Fibroblast of skin of left biceps (primary cell): ENCODE results near the gene MGA.

Experiments used
- DNase-seq, 2 experiments: peaks; one replicate each; pipeline ENCODE4 v3.0.0-alpha.2; 2013; ENCODE audit warnings: low read depth in 2 of 2

Gene MGA

DNA sequence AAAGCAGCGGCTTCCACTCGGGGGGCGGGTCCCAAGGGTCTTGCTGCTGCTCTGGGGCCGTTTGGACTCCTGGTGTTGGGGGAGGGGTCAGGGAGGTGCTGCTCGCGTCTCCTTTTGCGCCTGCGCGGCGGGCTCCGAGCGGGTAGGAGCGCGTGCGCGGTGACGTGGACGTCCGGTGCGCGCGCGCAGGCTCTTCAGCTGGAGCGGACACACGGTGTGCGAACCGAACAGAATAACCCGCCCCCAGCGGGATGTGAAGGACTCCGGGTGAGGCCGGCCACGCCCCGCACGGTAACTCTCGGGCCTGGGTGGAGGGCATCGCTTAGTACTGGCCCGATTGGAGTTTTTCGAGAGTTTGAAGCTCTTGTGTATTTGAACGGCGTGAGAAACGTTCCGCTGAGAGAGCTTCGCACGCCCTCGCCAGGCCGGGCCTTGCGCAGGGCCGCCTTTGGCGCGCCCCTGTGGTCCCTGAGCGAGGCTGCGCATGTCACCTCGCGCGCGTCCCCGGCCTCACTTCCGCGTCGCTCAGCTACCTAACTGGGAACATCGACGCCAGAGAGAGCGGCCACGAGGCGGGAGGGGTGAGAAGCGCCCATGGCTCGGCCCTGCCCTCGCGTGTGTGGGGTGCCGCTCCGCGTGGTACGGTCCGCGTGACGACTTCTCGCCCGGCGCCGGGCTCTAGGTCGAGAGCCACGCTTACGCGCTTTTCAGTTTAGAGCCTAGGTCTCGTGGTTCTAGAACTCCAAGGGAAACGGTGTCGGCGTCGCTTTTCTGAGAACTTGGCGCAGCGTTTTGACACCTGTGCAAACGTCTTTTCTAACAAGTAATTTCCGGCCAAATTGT is at the start of gene MGA:
MGA (plus strand) TSS at position 171 of the 843 bp plus-strand sequence.
- DNase-seq, result peak; percentile 86 to 87

DNA sequence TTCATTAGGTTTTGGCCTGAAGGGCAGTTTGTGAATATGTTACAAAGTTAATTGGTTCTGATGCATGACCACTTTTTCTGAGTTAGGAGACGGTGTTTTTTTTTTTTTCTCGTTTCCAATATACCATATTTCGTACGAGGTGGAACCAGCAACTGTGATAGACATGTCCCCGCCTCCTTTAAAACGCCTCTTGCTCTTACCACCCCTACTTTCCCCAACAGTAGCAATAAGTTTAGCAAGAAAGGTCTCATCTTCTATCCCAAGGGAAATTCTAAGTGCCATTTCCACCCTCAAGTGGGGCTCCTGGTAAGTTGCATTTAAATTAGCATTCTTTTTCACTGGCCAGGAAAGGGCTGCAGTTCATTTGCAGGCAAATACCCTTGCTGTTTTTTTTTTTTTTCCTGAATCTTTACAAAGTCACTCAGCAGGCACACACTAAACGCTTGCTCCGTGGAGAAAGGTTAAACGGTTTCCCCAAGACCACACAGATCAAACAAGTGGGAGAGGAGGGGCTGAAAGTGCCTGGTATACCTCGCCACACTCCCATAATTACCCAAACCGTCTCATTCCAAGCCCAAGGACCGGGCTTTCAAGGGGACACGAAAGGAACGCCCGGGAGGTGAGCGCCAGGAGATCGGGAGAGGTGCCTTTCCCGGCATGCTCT is 39.5 kb upstream of the MGA start:
- no peak for DNase-seq

DNA sequence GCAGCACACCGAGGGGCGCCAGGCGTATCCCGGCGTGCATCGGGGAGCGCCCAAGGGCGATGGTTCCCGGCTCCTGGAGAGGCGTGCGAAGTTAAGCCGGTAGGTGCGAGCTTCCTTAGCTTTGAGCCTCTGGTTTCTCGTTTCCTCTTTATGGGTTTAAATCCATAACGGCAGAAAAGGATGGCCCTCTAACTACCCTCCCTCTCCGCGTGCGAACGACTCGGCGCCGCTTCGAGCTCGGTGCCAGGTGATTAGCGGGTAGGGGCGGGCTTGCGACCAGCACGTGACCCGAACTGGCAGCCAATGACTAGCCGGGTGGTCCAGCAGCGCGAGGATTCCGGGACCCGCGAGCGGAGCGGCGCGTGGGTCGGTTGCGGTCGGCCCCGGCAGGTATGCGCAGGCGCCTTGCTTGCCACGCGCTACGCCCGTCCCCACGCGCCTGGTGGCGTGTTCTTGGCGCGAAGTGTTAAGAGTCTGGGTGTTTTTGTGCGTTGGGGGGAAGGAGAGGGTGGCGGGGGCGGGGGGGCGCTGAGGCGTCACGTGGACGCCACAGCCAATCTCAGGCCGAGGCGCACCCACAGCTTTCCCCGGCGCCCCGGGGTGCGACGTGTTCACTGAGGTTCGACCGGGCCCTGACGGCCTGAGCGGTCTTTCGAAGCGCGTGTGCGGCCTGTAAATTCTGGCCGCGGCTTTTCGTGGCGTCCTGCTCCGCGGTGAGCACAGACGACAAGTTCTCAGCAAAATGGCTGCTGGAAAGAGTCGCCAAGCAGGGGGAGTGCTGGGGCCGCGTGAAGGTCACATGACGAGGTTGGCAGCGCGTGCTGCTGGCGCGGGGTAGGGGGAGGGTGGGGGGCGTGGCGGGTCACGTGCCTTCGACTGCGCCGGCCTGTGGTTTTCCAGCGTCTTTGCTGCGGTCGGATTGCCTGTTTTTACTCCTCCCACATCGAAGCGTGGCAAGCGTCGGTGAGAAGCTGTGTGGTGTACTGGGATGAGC is 38.7 kb upstream of the MGA start:
- DNase-seq, result peak; percentile 51 to 60

DNA sequence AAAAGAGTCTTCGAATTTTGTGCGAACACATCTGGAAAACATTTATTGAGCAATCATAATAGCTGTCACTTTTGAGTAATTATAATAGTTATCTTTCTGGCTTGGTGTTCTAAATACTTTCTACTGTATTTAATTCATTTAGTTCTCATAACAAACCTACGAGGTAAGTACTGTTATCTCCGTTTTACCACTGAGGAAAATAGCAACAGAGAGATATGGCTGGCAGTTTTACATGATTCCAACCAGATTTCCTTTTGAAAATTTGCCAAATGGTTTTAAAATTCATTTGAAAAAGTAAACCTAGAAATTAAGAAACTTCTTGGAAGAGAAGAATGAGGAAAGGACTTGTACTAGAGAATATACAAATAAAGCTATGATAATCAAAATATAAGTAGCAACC is 37.3 kb upstream of the MGA start:
- no peak for DNase-seq

DNA sequence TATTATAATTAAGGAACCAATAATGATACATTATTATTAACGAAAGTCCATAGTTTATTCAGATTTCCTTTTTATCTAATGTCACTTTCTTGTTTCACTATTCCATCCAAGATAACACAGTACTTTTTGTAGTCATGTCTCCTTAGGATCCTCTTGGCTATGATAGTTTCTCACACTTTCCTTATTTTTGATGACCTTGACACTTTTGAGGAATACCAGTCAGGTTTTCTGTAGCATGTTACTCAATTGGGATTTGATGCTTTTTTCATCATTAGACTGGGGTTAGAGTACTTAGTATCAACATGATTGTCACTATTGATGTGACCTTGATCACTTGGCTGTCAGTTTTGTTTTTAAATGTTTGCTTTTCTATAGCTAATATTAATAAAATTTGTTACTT is 33.0 kb upstream of the MGA start:
- DNase-seq, result no peak

DNA sequence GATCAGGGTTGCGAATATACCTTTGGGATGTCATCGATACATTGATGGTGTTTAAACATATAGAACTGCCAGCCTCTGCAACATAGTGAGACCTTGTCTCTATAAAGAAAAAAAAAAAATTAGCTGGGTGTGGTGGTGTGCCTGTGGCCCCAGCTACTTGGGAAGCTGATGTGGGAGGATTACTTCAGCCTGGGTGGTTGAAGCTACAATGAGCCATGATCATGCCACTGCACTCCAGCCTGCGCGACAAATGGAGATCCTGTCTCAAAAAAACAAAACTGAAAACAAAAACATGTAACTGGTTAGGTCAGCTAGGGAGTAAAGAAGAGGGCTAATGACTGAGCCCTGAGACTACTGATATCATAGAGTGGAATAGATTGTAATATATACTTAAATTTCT is 30.7 kb upstream of the MGA start:
- DNase-seq, result no peak

DNA sequence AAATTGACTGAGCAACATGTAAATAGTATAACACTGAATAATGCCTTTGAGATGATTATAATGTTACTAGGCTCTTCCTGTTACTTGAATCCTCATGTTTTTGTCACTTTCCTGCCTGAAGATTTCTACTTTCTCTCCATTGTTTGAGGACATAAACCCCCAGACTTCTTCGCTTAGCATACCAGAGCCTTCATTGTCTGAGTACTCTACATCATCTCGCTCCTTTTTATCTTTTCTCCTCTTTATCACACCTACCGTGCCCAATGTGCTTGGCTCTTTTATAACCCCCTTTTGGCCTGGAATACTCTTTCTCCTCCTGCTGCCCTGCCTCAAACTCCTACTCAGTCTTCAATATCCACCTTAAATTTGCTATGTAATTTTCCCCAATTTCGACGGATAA is 30.3 kb upstream of the MGA start:
- no peak for DNase-seq

DNA sequence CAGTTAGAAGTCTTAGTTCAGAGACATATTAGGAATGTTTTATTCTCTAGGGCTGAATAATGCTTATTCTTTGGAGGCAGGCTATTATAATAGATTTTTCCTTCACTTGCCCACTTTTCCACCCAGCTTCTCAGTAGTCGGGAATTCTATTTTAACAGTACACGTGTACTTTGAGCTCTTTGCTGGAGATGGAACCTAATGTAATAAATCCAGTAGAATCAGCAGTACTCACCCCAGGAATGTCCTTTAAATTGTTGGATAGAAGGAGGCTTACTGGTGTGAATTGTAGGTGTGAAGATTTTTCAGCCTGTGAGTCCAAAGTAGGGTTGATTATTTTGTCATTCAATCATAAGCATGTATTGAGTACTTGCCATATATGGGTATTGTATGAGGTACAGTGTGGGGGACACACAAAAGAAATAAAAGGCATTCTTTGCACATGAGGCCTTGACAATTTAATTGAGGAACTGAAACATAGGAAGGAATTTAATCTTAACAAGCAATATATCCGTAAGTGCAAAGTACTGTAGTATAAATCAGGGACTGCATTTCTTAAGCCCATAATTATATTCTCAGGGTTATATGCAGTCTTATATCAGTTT is 29.5 kb upstream of the MGA start:
- DNase-seq, result no peak

DNA sequence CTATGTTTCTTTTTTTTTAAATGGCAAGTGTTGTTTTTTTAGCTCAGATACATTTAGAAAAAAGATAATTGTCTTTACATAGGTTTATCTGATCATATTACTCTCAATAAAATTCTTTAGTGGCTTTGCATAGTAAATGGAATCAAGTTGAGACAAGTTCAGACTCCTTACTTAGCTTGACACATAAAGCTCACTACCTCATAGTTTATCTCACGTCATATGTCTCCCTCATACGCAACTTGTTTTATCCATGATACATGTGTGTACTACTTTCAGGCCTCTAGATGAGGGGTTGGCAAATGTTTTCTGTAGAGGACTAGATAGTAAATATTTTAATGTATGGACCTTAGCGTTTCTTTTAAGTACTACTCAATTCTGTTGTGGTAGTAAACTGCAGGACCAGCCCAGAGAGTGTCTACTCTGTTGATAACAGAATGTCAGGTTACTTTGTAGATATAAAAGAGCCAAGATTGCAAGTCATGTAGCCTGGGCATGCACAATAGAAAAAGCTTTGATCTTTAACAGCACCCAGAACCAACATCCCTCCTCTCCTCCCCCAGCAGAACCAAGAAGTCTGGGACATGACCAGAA is 28.2 kb upstream of the MGA start:
- no peak for DNase-seq

DNA sequence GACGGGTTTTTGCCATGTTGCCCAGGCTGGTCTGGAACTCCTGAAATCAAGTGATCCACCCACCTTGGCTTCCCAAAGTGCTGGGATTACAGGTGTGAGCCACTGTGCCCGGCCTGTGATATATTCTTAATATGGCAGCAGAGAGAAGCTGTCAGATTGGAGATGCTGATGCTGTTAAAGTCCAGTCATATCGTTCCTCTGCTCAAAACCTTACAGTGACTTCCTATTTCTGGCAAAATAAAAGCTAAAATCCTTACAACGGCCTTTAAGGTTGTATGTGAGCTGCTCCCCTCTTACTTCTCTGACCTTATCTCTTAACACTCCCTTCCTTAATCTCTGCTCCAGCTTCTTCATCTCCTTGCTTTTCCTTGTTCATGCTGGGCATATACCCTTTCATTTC is 26.6 kb upstream of the MGA start:
- no peak for DNase-seq

DNA sequence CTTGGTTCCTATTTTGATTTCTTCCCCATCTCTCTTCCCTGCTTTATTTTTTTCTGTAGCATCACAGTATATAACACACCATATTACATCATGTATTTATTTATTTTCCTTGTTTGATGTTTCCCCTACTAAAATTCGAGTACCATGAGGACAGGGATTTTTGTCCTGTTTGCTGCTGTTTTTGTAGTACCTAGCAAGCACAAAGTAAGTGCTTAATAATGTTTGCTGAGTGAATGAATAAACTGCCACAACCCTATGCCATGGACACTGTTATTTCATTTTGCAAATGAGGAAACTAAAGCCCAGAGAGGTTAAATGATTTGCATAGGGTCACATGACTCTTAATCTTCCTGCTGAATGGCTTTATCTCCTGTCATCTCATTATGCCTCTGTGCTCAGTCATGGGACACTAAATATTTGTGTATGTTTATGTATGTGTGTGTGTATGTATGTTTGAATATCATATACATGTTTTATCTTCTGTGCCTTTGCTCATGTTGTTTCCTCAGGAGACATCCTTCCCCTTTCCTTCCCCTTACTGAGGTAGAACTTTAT is 26.1 kb upstream of the MGA start:
- DNase-seq, result no peak

DNA sequence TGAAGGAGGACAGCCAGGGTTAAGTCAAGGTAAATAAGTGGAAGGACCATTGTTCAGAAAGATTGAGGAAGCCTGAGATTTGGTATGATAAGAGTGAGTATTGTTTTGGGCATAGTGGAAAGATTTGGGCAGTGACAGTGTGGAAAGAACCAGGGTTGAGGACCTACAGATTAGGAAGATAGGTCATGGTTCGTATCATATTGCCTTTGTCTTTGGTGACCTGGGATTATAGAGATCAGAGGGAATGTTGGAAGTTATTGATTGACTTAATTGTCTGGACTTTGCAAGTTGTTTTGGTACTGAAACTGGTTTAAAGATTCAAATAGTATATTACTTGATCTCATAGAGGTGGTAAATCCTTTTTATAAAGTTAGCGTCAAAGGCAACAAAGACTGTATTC is 23.1 kb upstream of the MGA start:
- DNase-seq, result no peak

DNA sequence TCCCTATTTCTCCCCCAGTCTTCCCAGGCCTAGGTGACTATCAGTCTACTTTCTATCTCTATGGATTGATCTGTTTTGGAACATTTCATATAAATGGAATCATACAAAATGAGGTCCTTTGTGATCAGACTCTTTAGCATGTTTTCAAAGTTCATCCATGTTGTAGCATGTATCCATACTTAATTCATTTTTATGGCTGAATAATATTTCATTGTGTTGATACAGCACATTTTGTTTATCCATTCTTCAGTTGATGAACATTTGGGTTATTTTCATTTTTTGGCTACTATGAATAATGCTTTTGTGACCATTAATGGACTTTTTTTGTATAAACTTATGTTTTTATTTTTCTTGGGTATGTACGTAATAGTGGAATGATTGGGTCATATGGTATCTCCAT is 19.2 kb upstream of the MGA start:
- no peak for DNase-seq

DNA sequence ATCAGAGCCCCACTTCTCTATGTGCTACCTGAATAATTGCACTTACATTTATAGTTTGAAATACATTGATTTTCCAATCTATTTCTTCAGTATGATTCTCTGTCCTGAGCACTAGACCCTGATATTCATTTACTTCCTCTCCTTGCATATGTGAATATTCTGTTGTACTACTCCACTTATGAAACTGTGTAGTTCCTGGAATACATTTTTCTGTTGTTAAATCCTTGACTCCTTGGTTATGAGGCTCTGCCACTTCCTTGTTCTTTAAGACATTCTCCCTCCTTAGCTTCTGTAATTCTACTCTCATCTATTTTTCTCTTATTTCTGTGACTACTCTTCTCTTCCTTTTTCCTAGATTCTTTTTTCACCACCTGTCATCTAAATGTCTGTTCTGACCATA is 12.9 kb upstream of the MGA start:
- DNase-seq, result no peak

DNA sequence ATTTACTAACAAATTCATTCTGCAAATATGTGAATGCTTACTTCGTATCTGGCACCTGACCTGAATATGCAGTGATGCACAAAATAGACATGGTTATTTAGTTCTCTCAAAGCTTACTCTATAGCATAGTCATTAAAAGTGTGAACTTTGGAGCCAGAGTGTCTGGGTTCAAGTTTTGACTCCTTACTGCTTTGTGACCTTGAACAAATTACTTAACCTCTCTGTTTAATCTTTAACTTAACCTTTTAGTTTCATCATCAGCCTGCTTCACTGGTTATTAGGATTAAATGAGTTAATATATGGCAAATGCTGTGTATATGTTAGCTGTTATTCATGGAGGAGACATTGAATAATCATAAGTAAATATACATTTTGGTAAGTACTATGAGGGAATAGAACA is 12.1 kb upstream of the MGA start:
- no peak for DNase-seq

DNA sequence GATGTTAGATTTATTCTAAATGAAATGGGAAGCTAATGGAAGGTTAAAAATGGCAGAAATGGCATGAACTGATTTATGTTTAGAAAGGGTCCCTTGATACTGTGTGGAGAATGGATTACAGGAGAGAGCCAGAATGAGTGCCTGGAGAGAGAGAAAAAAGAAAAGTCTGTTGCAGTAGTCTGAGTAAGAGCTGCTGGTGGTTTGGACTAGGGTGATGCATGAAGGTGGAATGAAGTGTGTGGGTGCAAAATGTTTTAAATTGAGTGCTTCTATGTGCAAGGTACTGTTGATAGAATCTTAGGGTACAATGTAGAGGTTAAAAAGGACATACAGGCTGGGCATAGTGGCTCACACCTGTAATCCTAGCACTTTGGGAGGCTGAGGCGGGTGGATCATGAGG is 11.4 kb upstream of the MGA start:
- DNase-seq, result no peak

DNA sequence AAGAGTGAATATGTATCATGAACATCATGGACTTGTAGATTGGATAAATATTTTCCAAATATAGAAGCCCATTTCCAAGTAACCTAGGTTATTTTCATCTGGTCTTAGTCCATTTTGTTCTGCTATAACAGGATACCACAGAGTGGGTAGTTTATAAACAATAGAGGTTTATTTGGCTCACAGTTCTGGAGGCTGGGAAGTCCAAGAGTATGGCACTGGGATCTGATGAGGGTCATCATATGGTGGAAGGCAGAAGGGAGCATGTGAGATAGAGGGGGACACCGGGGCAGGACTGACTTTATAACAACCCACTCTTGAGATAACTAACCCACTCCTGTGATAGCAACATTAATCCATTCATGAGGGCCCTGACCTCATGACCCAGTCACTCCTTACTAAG is 9.4 kb upstream of the MGA start:
- DNase-seq, result no peak

DNA sequence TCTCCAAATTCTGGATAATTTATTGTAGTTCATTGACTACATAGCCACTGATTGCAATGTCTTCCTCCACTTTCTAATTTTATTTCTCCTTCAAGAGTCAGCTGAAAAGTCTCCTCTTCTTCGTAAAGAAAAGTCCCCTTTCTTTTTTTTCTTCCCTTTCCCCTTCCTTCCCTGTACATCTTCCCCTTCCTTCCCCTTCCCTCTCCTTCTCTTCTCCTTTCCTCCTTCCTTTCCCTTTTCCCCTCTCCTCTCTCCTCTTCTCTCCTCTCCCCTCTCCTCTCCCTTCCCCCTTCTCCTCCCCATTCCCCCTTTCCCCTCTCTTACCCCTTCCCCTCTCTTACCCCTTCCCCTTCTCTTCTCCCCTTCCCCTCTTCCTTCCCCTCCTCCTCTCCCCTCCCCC is 8.8 kb upstream of the MGA start:
- no peak for DNase-seq

DNA sequence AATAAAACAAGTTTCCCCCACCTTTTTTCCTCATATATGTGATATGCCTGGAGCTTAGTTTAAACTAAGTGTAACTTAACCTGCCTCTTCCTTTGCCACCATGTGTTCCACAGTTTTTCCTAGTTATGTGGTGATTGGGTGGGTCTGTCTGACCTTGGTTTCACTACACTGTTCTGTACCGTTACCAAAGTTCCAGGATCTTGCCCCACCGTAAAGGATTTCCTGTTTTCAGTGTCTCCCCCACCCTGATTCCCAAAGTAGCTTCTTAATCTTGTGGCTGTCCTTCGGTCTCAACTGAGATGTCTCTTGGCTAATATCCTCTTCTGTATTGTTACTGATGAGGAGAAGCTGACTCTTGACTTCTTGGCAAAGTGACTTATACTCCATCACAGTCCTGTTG is 6.4 kb upstream of the MGA start:
- DNase-seq, result no peak

DNA sequence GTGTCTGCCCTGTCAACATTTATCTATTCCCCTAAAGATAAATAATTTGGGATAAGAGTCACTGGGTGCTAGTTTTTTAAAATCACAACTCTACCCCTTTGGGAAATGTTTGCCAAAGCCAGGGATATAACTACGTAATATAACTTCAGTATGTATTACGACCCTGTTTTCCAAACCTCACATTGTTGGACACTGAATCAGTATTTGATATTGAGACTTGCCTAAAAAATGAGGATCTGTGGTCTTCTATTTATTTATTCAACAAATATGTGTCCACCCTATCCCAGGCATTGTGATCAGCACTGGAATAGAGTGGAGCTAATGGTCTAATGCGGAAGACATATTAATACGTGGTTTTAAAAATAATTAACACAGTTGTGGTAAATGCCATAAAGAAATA is 4.5 kb upstream of the MGA start:
- no peak for DNase-seq

DNA sequence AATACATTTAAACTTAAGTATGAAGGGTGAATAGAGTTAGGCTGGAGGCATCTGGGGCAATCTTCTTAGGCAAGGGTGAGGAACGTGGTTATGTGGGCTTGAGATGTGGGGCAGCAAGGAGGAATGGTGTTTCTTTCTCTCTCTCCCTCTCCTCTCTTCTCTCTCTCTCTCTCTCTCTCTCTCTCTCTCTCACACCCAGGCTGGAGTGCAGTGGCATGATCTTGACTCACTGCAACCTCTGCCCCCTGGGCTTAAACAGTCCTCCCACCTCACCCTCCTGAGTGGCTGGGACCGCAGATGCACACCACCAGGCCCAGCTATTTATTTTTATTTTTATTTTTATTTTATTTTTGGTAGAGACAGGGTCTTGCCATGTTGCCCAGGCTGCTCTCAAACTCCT is 4.0 kb upstream of the MGA start:
- no peak for DNase-seq
